NCI-H146 (cell line): Measurements from ENCODE around the gene MRRF.
"Not testable (repeated sequence)": the region's sequence is repeated elsewhere in the genome, so short reads cannot be mapped to it uniquely, and the experiment has no call there.

Source experiments
- DNase-seq: peaks from one replicate; lab custom pipeline; 2025; lab: John Stamatoyannopoulos, UW

MRRF gene

DNA sequence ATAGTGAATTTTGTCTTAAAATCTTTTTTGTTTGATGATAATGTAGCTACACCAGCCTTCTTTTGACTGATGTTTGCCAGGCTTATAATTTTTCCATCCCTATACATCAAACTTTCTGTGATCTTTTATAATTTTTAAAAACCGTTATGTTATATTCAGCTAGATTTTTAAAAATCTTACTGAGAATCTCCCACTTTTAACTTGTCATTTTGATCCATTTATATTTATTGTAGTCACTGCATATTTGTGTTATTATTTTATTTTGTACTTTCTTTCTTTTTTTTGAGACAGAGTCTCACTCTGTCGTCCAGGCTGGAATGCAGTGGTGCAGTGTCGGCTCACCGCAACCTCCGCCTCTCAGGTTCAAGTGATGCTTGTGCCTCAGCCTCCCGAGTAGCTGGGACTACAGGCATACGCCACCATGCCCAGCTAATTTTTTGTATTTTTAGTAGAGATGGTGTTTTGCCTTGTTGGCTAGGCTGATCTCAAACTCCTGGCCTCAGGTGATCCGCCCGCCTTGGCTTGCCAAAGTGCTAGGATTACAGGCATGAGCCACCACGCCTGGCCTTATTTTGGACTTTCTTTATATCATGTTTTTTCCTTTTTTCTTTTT, 12.7 kb downstream of the MRRF start:
- no peak for DNase-seq

DNA sequence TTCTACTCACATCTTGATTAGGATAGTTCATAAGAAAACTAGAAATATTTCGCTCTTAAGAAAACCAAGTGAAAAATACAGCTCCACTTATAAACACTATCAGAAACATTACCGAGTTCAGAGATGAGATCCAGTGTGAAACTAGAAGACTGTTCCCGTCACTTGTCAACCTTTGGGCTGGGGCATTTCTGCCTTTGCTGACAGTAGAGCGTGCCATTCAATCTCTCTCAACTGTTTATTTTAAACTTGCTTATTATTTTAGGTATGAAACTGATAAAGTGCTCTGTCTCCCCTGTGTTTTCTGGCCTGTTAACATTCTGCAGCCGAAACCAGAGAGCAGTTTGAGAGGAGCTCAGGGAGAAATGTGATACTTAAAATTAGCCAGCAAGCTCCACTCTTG, 16.7 kb downstream of the MRRF start:
- DNase-seq, result no peak

DNA sequence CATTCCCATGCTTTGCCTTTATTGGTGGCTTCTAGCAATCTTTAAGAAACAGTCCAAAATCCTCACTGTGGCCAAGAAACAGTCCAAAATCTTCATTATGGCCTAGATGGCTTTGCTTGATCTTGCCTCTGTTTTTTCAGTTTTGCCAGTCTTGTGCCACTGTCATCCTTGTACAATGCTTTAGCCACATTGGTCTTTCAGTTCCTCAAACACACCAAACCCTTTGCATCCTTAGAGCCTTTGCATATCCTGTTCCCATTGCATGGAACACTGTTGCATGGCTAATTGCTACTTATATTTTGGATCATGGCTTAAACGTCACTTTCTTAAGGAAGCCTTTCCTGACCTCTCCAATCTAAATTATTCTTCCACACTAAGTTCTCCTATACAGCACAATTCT, 22.1 kb downstream of the MRRF start:
- DNase-seq, result no peak

DNA sequence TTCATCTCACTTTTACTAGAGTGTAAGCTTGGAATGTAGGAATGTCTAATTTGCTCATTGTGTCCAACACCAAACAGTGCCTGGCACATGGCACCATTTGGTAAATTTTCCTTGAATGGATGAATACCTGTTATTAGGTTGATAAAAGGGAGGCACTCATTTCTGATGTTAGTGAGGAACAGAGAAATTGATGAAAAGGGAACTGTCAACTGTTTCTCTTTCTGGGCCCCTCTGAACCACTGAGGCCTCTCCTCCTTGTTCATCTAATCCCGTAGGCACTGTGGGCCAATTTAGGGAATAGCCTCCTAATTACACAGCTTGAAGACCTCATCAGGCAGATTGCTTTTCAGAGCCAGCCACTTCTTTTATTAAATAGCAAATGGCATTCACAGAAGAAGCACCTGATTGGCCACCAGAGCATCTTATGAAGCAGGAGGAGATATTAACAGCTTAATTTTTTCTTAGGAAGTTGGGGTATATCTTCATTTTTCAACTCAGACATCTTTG, 22.6 kb downstream of the MRRF start:
- DNase-seq, result no peak

DNA sequence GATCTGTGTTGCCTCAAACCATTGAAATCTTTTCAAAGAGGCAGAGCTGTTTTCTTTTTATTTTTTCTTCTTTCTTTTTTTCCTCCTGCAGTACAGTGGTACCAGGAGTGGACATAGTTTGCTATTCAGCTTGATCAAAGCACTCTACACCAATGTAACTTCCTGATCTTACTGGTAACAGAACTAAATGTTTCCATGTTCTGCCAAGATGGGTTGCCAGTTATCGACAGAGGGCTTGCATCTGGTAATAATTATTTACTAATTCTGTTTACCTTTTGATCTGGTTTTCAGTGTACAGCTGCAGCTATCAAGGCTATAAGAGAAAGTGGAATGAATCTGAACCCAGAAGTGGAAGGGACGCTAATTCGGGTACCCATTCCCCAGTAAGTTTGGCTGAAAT, 26.8 kb downstream of the MRRF start:
- DNase-seq, result no peak

DNA sequence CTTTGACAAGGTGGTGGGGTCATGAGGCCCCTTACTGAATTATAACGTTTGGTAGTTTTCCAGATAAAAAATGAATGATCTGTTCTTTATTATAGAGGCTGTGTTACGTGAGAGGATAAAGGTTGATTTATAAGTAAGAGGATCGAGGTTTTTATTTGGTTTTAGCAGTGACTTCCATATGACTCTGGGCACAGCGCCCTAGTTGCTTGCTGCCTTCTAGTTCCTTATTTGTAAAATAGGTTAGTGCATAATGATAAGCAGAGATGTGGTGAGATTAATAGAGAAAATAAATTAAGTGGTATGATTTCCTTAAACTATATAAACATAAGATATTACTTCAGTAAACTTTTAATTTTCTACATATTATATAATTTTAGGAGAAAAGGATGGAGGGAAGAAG, 29.8 kb downstream of the MRRF start:
- no peak for DNase-seq

DNA sequence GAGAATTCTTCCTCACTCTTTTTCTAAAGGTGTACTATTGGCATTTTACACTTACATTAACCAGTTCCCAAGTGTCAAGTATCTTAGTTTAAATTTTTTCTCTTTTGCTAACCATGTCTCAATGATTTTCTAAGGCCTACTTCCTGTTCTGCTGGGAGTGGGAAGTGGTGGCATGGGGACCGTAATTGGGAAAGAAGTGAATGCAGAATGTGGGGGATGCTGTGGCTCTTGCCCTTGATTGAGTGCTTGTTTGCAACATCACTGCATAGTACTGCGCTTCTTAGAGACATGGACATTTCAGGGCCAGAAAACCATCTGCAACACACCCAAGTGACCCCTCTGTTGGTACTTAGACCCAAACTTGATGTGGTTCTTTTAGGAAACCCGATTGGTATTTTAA, 32.8 kb downstream of the MRRF start:
- DNase-seq, result no peak

DNA sequence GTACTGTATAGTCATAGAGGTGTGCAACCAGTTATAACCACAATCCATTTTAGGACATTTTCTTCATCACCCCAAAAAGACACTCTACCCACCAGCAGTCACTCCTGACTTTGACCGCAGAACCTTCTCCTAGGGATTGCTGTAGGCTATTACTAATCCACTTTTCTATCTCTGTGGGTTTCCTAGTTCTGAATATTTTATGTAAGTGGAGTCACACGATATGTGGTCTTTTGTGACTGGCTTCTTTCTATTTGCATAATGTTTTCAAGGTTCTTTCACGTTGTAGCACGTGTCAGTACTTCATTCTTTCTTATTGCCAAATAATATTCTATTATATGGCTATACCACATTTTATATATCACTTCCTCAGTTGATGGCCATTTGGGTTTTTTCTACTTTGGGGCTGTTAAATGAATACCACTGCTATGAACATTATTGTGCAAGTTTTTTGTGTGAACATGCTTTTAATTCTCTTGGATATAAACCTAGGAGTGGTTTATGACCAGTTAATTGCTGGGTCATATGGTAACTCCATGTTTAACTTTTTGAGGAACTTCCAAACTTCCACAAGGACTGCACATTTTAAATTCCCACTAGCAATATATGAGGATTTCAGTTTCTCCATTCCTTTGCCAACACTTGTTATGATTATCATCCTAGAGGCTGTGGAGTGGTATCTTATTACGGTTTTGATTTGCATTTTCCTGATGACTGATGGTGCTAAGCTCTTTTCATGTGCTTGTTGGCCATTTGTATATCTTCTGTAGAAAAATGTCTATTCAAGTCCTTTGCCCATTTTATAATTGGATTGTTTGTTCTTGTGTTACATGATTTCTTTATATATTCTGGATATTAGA, 37.8 kb downstream of the MRRF start:
- DNase-seq, result no peak

DNA sequence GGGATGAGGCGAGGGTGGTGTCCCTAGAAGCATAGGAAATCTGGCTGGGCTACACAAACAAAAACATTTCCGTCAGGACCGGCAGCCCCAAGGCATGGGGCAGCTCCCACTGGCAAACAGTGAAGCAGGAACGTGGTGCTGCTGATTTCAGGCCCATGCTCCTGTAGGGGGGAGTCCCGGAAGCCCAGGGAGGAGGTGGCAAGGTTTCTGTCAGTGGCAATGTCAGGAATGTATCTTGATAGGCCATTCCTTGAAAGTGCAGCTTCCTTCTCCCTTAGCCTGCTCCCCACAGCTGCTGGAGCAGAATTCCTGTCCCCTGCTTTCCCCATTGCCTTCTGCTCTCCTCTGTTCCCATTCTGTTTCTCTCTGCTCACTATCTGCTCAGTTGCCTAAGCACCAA, 42.4 kb downstream of the MRRF start:
- no peak for DNase-seq

DNA sequence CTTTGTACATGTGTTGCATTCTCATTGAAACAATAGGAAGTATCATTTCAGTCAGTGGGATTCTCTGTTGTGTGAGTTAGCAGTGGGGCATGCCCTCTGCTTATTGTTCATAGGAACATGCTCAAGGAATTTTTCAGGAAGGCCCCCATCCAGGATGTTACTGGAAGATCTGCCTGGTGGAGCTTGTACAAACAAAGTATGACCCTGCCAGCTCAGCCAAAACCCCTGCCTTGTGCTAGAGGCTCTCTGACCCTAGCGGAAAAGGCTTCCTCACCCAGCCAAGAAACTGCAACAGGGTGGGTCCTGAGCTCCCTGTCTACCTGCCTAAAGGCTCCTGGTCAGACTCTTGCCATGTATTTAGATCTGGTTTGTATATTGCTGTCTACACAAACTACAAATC, 43.2 kb downstream of the MRRF start:
- DNase-seq, result no peak

DNA sequence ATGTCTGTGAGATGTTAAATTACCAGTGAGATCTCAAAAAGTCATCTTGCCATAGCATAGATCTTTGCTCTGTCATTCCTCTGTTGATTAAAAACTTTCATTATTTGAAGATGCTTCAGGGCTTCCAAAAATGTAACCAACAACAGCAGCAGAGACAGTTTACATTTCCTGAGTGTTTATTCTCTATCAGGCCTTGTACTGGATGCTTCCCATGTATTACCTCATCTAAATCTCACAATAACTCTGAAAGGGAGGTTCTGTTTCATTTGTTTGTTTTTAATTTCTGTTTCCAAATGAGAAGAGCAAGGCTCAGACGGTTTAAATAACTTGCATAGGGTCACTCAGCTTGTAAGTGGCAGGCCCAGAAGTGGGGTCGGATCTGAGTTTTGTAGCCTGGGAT, 45.2 kb downstream of the MRRF start:
- no peak for DNase-seq

DNA sequence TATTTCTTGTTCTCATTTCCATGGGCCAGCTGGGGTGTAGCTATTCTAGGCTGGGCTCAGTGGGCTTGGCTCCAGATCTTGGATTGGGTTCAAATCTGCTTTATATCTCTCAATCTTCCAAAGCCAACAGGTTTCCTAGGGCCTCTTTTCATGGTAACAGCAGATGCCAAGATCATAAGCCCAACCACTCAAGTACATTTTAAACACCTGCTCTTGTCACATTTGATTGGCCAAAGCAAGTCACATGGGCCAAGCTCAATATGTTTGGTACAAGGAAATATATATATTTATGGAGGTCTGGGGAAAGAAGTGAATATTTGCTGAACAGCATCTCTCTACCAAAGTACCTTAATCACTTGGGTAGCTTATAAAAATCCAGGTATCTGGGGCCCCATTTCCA, 49.5 kb downstream of the MRRF start:
- no peak for DNase-seq

DNA sequence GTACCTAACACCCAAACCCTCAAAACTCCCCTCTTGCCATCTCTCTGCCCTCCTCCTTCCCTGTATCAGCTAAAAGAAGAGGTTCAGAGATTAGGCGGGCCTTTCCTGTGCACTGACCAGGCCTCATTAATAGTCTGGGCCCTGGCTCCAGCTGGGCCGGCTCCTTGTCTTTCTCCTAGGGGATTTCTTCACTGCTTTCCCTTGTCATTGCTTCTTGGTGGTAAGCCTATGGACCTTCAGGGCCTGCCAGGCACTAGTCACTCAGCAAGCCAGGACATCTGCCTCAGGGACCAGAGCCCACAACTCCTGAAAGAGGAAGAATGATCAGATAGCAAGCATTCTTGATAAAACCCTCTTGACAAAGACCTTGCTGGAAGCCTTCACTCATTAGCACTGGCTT, 50.9 kb downstream of the MRRF start:
- no peak for DNase-seq

DNA sequence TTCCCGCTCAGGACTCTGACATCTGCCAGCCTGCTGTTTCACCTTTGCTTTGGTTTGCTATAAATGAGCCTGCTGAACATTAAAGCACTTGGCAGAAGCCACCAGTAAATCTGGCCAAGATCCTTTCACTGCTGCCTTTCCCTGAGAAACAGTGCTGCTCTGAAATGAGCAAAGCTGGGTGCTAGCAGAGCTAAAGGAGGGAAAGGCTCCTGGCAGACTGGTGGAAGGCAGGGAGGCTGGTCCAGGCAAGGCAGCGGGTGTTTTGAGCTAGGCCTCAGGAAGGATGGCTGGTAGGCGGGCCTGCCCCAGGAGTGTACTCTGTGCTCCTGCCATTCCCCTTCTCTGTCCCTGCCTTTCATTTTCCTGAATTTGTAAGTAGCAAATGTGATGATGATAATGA, 53.6 kb downstream of the MRRF start:
- no peak for DNase-seq

DNA sequence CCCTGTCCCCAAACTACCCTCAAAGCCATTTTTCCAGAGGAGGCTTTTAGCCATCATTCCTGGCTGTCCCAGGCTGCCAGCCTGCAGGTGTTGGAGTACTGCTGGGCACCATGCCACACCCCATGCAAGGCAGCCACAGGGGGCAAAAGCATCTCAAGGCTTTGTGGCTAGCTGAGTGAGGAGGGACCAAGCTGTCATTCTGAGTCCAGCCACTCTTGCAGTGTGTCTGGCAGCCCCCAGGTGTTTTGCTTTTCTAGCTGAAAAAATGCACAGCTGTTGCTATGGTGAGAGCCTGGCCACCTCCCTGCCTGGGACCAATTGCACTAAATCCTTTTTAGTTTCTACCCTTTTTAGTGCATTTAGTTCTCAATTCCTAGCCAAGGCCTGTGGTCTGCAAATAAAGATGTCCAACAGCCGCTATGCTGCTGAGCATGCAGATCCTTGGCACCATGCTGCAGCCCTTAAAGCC, 55.8 kb downstream of the MRRF start:
- DNase-seq, result peak; percentile 27

DNA sequence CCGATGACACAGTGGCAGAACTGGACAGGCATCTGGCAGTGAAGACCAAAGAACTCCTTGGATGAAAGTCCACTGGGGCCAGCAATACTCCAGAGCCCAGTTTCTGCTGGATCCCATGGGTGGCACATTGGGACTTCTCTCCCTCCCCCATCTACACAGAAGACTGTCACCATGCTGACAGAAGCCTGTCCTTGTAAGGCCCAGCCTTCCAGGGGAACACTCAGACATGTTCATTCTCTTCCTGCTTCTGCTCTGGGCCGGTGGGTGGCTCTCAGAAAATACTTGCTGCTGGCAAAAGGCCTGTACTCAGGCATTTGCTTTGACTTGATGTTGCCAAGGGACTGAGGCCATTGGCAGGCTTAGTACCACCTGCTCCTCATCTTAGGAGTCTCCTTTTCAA, 57.9 kb downstream of the MRRF start:
- no peak for DNase-seq

DNA sequence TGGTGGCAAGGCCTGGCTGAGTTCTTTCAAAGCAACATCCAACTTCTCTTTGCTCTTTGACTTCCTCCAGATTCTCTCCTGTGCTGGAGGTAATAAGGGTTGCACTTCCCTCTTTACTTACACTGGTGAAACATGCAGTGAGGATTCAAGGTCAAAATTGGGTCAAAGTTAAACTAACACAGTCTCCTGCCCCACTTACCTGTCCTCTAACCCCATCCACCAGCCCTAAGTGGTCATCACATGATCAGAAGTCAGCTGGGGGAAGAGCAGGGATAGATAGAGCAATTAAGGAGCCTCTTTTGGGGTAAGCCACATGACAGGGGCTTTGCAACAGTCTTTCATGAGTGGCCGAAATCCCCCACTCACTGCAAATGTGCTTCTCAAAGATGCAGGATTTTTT, 60.0 kb downstream of the MRRF start:
- DNase-seq, result not testable (repeated sequence)

DNA sequence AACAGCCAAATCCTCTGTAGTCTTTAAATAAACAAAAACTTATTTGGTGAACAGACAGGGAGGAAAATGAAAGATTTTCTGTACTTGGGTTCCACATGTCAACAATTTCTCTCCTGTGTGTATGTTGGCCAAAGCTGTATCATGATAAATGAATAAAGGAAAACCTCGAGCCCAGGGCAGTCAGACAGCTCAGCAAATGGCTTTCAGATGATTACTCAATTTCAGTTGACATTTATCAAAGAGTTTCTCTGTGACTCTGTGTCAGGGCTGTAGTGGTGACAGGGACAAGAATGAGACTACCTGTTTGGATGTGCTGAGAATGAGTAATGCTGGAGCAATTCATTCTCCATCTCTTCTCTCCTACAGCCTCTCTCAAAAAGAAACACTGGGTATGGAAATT, 60.4 kb downstream of the MRRF start:
- DNase-seq, result no peak

DNA sequence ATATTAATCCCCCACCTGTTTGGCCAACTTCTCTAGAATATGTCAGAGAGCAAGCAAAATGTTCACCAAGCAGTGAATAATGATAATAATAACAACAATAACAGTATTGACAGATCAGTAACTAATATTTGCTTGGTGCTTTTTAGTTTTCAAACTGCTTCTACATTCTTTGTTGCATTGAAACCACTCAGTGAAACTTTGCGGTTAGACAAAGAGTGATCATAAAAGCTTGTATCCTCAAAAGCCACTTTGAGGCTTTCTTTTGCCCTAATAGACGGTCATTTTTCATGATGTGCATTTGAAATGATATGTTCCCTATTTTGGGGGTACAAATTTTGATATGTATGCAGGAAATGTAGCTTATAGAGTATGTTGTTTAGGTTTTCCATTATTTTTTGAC, 62.5 kb downstream of the MRRF start:
- no peak for DNase-seq

DNA sequence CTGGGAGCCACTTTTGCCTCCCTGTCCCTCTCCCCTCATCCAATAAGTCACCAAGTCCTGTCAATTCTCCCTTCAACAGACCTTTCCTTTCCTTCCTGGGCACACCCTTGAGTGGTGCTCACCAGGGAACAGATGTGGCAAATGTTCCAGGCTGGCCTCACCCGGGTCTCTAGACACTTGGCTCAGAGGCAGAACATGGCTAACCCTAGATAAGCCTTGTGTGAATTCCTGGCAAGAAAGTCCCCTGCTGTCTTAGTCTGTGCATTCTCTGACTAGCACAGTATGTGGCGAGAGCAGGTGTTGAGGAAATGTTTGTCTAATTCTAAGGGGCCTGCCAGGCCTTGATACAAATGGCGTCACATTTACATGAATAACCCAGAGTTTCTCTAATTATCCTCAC, 64.9 kb downstream of the MRRF start:
- DNase-seq, result peak; percentile 79

DNA sequence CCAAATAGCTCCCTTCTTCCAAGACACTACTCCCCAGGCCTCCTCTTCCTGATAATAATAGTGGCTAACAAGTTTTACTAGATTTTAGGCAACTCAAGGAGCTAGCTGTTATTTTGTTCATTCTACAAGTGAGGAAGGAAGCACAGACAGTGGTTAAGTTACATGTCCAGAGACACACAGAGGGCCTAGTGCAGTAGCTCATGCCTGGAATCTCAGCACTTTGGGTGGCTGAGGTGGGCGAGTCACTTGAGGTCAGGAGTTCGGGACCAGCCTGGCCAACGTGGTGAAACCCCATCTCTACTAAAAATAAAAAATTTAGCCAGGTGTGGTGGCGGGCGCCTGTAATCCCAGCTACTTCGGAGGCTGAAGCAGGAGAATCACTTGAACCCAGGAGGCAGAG, 65.8 kb downstream of the MRRF start:
- not testable (repeated sequence) for DNase-seq

DNA sequence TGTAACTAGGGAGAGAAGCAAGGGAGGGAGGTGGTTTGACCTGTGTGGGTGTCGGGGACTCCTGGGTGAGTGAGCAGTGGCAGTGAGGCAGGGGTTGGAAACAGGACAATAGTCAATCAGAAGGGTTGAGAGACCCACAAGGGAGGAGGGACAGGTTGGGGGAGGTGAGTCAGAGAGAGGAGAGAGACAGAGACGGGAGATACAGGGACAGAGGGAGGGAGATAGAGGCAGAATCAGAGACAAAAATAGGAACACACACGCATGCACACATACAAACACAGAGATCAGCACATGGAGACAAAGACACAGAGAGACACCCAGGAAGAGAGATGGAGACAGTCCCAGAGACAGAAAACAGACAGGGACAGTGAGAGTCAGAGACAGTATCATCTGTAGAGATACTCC, 66.8 kb downstream of the MRRF start:
- no peak for DNase-seq

DNA sequence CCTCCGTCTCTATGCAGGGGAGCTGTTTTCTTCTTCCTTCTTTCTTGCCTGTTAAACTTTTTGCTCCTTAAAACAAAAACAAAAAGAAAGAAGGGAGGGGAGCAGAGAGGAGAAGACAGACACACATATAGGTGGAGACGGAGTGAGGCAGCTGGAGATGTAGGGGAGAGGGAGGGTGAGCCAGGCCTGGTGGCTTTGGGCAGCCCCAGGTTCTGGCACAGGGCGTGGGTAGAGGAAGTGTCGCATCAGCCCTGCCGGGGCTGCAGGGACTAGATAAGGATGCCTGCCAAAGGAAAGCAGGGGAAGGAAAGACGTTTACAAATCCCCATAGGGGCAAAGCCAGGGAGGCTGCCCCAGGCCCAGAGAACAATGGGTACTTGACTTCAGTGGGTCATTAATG, 67.4 kb downstream of the MRRF start:
- DNase-seq, result no peak

DNA sequence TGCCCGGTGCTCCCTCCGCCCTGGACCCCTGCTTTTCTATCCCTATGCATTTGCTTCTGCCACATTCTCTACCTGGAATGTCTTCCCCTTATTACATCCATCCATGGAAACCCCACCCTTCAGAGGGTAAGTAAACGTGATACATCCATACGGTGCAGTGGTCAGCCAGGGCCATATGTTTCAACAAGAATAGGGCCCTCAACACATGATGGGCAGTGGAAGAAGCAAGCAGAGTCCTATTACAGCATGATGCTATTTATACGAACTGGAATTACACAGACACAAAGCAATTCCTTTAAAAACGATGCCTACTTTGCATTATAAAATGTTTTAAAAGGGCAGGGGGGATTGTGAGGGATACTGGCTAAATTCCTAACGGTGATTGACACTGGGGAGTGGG, 68.0 kb downstream of the MRRF start:
- DNase-seq, result no peak
